ENCODE results near the gene FAM9A. TPM values are rescaled to one million over a fixed set of nuclear protein-coding genes. Genes with fewer than 3 reads are reported as not detected.
"Not testable (repeated sequence)": the region's sequence is repeated elsewhere in the genome, so short reads cannot be mapped to it uniquely, and the experiment has no call there.

Gene FAM9A
- total and polyA plus RNA-seq, 2 of the 13 experiments (the other 11 are each of a cell fraction or from before 2014, with no cell fraction given): not detected

DNA sequence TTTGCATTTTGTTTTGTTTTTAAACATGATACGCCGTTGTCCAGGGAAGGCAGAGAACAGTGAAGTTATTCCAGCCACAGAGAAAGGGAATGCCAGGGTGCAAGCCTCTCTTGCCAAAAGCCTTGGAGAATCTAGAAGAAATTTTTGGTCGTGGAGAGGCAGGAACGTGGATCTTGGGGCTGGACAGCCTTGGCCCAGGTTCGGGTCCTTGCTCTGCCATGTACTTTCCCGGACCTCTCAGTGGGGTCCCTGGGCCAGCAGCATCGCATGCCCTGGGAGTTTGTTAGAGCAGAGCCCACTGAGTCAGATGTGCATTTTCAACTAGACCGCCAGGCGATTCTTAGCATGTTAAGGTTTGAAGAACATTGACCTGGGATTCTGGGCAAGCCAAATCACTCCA is 18.6 kb downstream of the FAM9A start:
- no peak for FAIRE-seq
- H3K4me1 ChIP-seq (ENCODE audit: insufficient read depth, low read length): no peaks in the 10 kb centered on the region
- no peak overlapping the region for H3K4me2 ChIP-seq (ENCODE audit: low read depth, low read length)
- TF ChIP-seq ZSCAN29 (CRISPR knock-in tag; conservative IDR thresholded peaks at IDR 0.05): no peak
- TF ChIP-seq AGO2 (optimal IDR thresholded peaks at IDR 0.05; ENCODE audit: low read depth, low read length): no peak
- TF ChIP-seq ZNF337 (CRISPR knock-in tag; IDR thresholded peaks at IDR 0.05; ENCODE audit: borderline replicate concordance, low read depth): no peak
- no peak for TF ChIP-seq MED1 (CRISPR knock-in tag; IDR thresholded peaks at IDR 0.05)
- TF ChIP-seq BHLHE40 (IDR thresholded peaks at IDR 0.05; ENCODE audit: low read length): no peak
- no peak for TF ChIP-seq SRY (CRISPR knock-in tag; IDR thresholded peaks at IDR 0.05)
- no peak for TF ChIP-seq ZNF484 (CRISPR knock-in tag; IDR thresholded peaks at IDR 0.05; ENCODE audit: borderline replicate concordance, low read depth)
- no peak for TF ChIP-seq WIZ (CRISPR knock-in tag; IDR thresholded peaks at IDR 0.05)
- TF ChIP-seq ZFAT (CRISPR knock-in tag; conservative IDR thresholded peaks at IDR 0.05): no peak
- no peak overlapping the region for H2AFZ ChIP-seq (ENCODE audit: low read length)
- POLR2A ChIA-PET: no interaction called here
- no peak for ATAC-seq
- H4K20me1 ChIP-seq (ENCODE audit: insufficient read depth, low read length): no peaks in the 10 kb centered on the region
- DNase-seq (ENCODE audit: low spot score): no peak
- intact Hi-C loops (cut with micrococcal nuclease; ENCODE audit: unreplicated experiment): no loop called here
- no peaks in the 10 kb centered on the region for H3K27me3 ChIP-seq (ENCODE audit: control insufficient read depth in 1 of 2, insufficient read depth in 2 of 2, low read length in 2 of 2)
- no peaks in the 10 kb centered on the region for H3K36me3 ChIP-seq (replicated peaks in 1 of 2; ENCODE audit: control insufficient read depth in 1 of 2, insufficient read depth in 2 of 2, low read length in 2 of 2)
- no peak overlapping the region for H3K27ac ChIP-seq (ENCODE audit: extremely low read length, insufficient read depth, low read length)
- H3K4me3 ChIP-seq (replicated peaks in 1 of 3; ENCODE audit: insufficient read depth in 1 of 3, low read depth in 2 of 3, low read length in 3 of 3): no peak overlapping the region
- in situ Hi-C loops (cut with HindIII; ENCODE audit: extremely low pct_ligation_motif_present, low pct_unique_long_range_greater_than_20kb): no loop called here
- WGBS (ENCODE audit: low lambda C conversion rate): 49% methylated on average over 4 of the region's 9 CpGs
- CTCF ChIA-PET (ENCODE audit: low intra/inter-chr PET ratio, low total read pairs): no interaction called here
- BruUV-seq (replicated peaks): no TSS peak
- no peaks in the 10 kb centered on the region for H3K79me2 ChIP-seq (ENCODE audit: insufficient read depth, low read length)
- no peak overlapping the region for H3K9ac ChIP-seq (ENCODE audit: insufficient read depth, low read depth, low read length)
- no peaks in the 10 kb centered on the region for H3K9me3 ChIP-seq (ENCODE audit: low read length)

- H3K36me3 ChIP-seq (replicated peaks in 1 of 2; ENCODE audit: control insufficient read depth in 1 of 2, insufficient read depth in 2 of 2, low read length in 2 of 2); CTCF ChIA-PET (ENCODE audit: low intra/inter-chr PET ratio, low total read pairs); POLR2A ChIA-PET; H3K9me3 ChIP-seq (ENCODE audit: low read length); DNase-seq (ENCODE audit: low spot score); H3K4me3 ChIP-seq (replicated peaks in 1 of 3; ENCODE audit: insufficient read depth in 1 of 3, low read depth in 2 of 3, low read length in 3 of 3); H3K4me1 ChIP-seq (ENCODE audit: insufficient read depth, low read length); H3K4me2 ChIP-seq (ENCODE audit: low read depth, low read length); ATAC-seq; in situ Hi-C loops (cut with HindIII; ENCODE audit: extremely low pct_ligation_motif_present, low pct_unique_long_range_greater_than_20kb); intact Hi-C loops (cut with micrococcal nuclease; ENCODE audit: unreplicated experiment); H3K79me2 ChIP-seq (ENCODE audit: insufficient read depth, low read length); H2AFZ ChIP-seq (ENCODE audit: low read length); H3K9ac ChIP-seq (ENCODE audit: insufficient read depth, low read depth, low read length); H3K27me3 ChIP-seq (ENCODE audit: control insufficient read depth in 1 of 2, insufficient read depth in 2 of 2, low read length in 2 of 2); H4K20me1 ChIP-seq (ENCODE audit: insufficient read depth, low read length); BruUV-seq (replicated peaks); FAIRE-seq; H3K27ac ChIP-seq (ENCODE audit: extremely low read length, insufficient read depth, low read length): not testable (repeated sequence)
- WGBS (ENCODE audit: low lambda C conversion rate): 25% methylated on average over 4 of the region's 4 CpGs
Measured at GRCh38 chrX:8781921-8782320, 19.3 kb downstream of the FAM9A start.

Data from HepG2 (cell line).